GM23248 (cell line): ENCODE data around the gene LRRC8E. TPM values are rescaled to one million over a fixed set of nuclear protein-coding genes. Genes with fewer than 3 reads are reported as not detected.

Experiments
- DNase-seq: peaks from one replicate; pipeline ENCODE4 v3.0.0-alpha.2; 2015
- H2AFZ ChIP-seq: fragments of 200-600 bp; sonication (generic); 2 replicates; pipeline ENCODE4 v1.6.1; 2016; ENCODE audit warnings: antibody characterized with exemption
- H3F3A ChIP-seq: fragments of 200-600 bp; sonication (generic); 2 replicates; pipeline ENCODE4 v1.6.1; 2016; ENCODE audit warnings: mild to moderate bottlenecking, antibody characterized with exemption, mixed run types; ENCODE audit not compliant: insufficient read depth
- H3K27ac ChIP-seq: fragments of 200-600 bp; sonication (generic); 2 replicates; pipeline ENCODE4 v1.5.1; 2016; ENCODE audit warnings: mild to moderate bottlenecking
- H3K27me3 ChIP-seq: fragments of 200-600 bp; sonication (generic); replicated peaks from 2 replicates; pipeline ENCODE4 v1.6.1; 2016; ENCODE audit warnings: mild to moderate bottlenecking; ENCODE audit not compliant: insufficient read depth
- H3K36me3 ChIP-seq: fragments of 200-600 bp; sonication (generic); 2 replicates; pipeline ENCODE4 v1.6.1; 2016; ENCODE audit warnings: low read depth, mild to moderate bottlenecking
- H3K4me1 ChIP-seq: fragments of 200-600 bp; sonication (generic); 2 replicates; pipeline ENCODE4 v1.6.1; 2016; ENCODE audit warnings: mild to moderate bottlenecking; ENCODE audit not compliant: insufficient read depth
- H3K4me2 ChIP-seq: fragments of 200-600 bp; sonication (generic); one replicate; pipeline ENCODE4 v1.6.1; 2016; ENCODE audit warnings: mild to moderate bottlenecking; ENCODE audit not compliant: unreplicated experiment
- H3K4me3 ChIP-seq: fragments of 200-600 bp; sonication (generic); 2 replicates; pipeline ENCODE4 v1.5.1; 2016; ENCODE audit warnings: mild to moderate bottlenecking
- H3K79me2 ChIP-seq: fragments of 200-600 bp; sonication (generic); 2 replicates; pipeline ENCODE4 v1.6.1; 2016; ENCODE audit warnings: mild to moderate bottlenecking; ENCODE audit not compliant: insufficient read depth
- H3K9ac ChIP-seq: fragments of 200-600 bp; sonication (generic); 2 replicates; pipeline ENCODE4 v1.6.1; 2016; ENCODE audit warnings: mild to moderate bottlenecking
- H3K9me2 ChIP-seq: fragments of 200-600 bp; sonication (generic); 2 replicates; pipeline ENCODE4 v1.6.1; 2016; ENCODE audit warnings: mixed run types, mild to moderate bottlenecking, moderate library complexity; ENCODE audit not compliant: insufficient read depth
- H3K9me3 ChIP-seq: fragments of 200-600 bp; sonication (generic); one replicate; pipeline ENCODE4 v1.6.1; 2017; ENCODE audit warnings: low read depth
- H4K20me1 ChIP-seq: fragments of 200-600 bp; sonication (generic); 2 replicates; pipeline ENCODE4 v1.6.0; 2016; ENCODE audit not compliant: insufficient read depth
- EZH2 ChIP-seq: fragments of 200-600 bp; sonication (generic); IDR thresholded peaks from 2 replicates; pipeline ENCODE4 v1.6.1; 2018; ENCODE audit warnings: antibody characterized with exemption, mild to moderate bottlenecking; ENCODE audit not compliant: insufficient read depth, poor library complexity, severe bottlenecking
- EZH2phosphoT487 ChIP-seq: fragments of 200-600 bp; sonication (generic); IDR thresholded peaks from 2 replicates; pipeline ENCODE4 v1.6.1; 2018; ENCODE audit warnings: antibody characterized with exemption, moderate library complexity, mild to moderate bottlenecking, low read depth; ENCODE audit not compliant: insufficient read depth
- WGBS, 2 experiments: methylation state at CpG; one replicate each; pipeline ENCODE4 v1.1.6; 2015 to 2017; ENCODE audit warnings: low lambda C conversion rate in 2 of 2, low coverage in 1 of 2; ENCODE audit errors: missing lambda C conversion rate in 2 of 2; 5-methylcytosine and 5-hydroxymethylcytosine counted together
- in situ Hi-C: fragments of 300-500 bp; cut with MboI; formaldehyde crosslinking; loops from 2 replicates; pipeline ENCODE4 v1.15.0; 2020
- polyA plus RNA-seq: library from polyadenylated mRNA; unstranded; fragments of >200 nt; fragmentation: Nextera tagmentation; extraction: Ambion mirVana; gene quantifications from 2 replicates; pipeline ENCODE4 v1.2.1, GENCODE V29; 2016
- total RNA-seq: library from RNA; depleted of rRNA; stranded (reverse); fragments of >200 nt; shearing (Covaris generic); gene quantifications from 2 replicates; pipeline ENCODE4 v1.2.3, GENCODE V29; 2014; rRNA removed

The LRRC8E gene
- total RNA-seq: 3.5 and 3.6 TPM in 2 replicates
- polyA plus RNA-seq: 3.7 and 4.0 TPM in 2 replicates

DNA sequence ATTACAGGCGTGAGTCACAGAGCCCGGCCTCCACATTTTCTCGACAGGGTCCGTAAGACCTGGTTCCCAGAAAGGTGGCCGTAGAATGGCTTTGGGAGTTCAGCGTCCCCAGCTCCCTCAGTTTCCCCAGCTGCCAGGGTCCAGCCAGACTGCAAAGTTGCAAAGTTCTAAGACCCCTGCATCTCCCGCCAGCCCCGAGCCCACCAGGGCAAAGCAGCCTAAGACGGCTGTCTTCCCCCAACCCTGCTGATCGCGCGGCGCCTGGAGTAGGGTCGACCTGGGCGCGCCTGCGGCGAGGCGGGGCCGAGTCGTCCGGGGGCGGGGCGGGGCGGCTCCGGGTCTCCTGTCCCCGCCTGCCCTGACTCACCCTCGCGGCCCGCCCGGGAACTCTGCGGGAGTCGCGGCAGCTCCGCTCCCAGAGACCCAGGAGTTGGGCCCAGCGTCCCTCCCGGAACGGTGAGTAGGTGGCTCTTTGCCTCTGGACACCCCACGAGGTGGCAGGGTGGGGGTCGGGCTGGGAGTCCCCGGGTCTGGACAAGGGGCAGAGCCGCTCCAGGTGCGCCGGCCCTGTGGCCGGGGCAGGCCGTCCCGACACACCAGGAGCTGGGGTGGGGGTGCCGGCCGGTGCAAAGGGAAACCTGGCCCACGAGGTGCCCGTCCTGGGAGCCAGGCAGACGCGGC lies at the start of gene LRRC8E:
Gene LRRC8E (plus strand): TSS at position 366 of the 681 bp plus-strand sequence. CDS start 7,094 bp downstream, outside the sequence.
- in situ Hi-C loops: no loop called here
- H3K9me3 ChIP-seq: no peaks in the 10 kb centered on the region
- H3K9ac ChIP-seq: peak within 1 kb of the TSS; percentile 93
- peak within 1 kb of the TSS; percentile 93 for H3K4me2 ChIP-seq
- H3K4me1 ChIP-seq: no peaks in the 10 kb centered on the region
- no peaks in the 10 kb centered on the region for H3K79me2 ChIP-seq
- peak; percentile 88 for DNase-seq
- peak within 1 kb of the TSS; percentile 88 for H2AFZ ChIP-seq
- no peaks in the 10 kb centered on the region for H3F3A ChIP-seq
- H3K27me3 ChIP-seq: no peaks in the 10 kb centered on the region
- whole genome bisulfite sequencing, 2 experiments: 4% methylated on average over 36 to 53 of the region's 53 CpGs
- H4K20me1 ChIP-seq: no peaks in the 10 kb centered on the region
- H3K9me2 ChIP-seq: no peaks in the 10 kb centered on the region
- no peaks in the 10 kb centered on the region for H3K36me3 ChIP-seq
- TF ChIP-seq EZH2: no peak
- no peak for TF ChIP-seq EZH2phosphoT487
- peak within 1 kb of the TSS; percentile 88 for H3K4me3 ChIP-seq
- no peak within 1 kb of the TSS for H3K27ac ChIP-seq

DNA sequence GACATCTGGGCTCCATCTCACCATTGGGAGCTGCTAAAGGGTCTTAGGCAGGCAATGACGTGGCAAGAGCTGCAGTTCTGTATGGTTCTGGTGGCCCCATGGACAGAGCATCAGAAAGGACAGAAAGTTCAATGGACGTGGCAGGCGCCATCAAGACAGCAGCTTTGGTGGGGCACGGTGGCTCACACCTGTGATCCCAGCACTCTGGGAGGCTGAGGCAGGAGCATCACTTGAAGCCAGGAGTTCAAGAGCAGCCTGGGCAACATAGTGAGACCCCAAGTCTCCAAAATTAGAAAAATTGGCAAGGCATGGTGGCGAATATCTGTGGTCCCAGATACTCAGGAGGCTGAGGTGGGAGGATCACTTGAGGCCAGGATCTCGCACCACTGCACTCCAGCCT lies 48.8 kb upstream of the LRRC8E start:
- Histone ChIP-seq H3K9me2 (no peaks in the 10 kb centered on the region), H3K4me3 (no peak overlapping the region), H3K27me3 (no peaks in the 10 kb centered on the region), H3K4me1 (no peaks in the 10 kb centered on the region), H3K9ac (no peak overlapping the region), H3K27ac (no peak overlapping the region), H3F3A (no peaks in the 10 kb centered on the region), H4K20me1 (no peaks in the 10 kb centered on the region), H3K79me2 (0 out of 2 replicates have a peak, but pooled peaks cover 11% of the 10 kb centered on the region), H3K36me3 (no peaks in the 10 kb centered on the region), H3K9me3 (no peaks in the 10 kb centered on the region), H2AFZ (no peak overlapping the region), H3K4me2 (no peak overlapping the region)
- WGBS, 2 experiments: 86 to 93% methylated on average over 6 of the region's 6 CpGs
- in situ Hi-C loops: no loop called here
- DNase-seq: no peak
- TF ChIP-seq EZH2phosphoT487: no peak
- no peak for TF ChIP-seq EZH2

DNA sequence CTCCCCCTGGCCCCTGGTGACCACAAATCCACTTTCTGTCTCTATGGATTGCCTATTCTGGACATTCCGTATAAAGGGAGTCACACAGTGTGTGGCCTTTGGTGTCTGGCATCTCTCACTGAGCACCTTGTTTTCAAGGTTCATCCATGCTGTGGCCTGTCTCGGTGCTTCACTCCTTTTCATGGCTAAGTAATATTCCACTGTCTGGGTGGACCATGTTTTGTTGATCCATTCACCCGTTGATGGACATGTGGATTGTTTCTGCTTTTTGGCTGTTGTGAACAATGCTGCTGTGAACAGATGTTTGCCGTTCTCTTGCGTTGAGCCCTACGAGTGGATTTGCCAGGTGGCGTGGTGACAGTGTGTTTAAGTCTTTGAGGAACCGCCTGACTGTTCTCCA lies 47.7 kb upstream of the LRRC8E start:
- H3K27me3 ChIP-seq: no peaks in the 10 kb centered on the region
- no peaks in the 10 kb centered on the region for H3K36me3 ChIP-seq
- no peaks in the 10 kb centered on the region for H3K9me3 ChIP-seq
- no peak for DNase-seq
- H3K27ac ChIP-seq: no peak overlapping the region
- H2AFZ ChIP-seq: no peak overlapping the region
- no peaks in the 10 kb centered on the region for H4K20me1 ChIP-seq
- H3K4me3 ChIP-seq: no peak overlapping the region
- H3K9ac ChIP-seq: no peak overlapping the region
- H3K4me1 ChIP-seq: no peaks in the 10 kb centered on the region
- H3F3A ChIP-seq: no peaks in the 10 kb centered on the region
- WGBS, 2 experiments: 82 to 84% methylated on average over 8 of the region's 8 CpGs
- TF ChIP-seq EZH2: no peak
- TF ChIP-seq EZH2phosphoT487: no peak
- H3K9me2 ChIP-seq: no peaks in the 10 kb centered on the region
- in situ Hi-C loops: no loop called here
- no peak overlapping the region for H3K4me2 ChIP-seq
- 0 out of 2 replicates have a peak, but pooled peaks cover 6% of the 10 kb centered on the region for H3K79me2 ChIP-seq

DNA sequence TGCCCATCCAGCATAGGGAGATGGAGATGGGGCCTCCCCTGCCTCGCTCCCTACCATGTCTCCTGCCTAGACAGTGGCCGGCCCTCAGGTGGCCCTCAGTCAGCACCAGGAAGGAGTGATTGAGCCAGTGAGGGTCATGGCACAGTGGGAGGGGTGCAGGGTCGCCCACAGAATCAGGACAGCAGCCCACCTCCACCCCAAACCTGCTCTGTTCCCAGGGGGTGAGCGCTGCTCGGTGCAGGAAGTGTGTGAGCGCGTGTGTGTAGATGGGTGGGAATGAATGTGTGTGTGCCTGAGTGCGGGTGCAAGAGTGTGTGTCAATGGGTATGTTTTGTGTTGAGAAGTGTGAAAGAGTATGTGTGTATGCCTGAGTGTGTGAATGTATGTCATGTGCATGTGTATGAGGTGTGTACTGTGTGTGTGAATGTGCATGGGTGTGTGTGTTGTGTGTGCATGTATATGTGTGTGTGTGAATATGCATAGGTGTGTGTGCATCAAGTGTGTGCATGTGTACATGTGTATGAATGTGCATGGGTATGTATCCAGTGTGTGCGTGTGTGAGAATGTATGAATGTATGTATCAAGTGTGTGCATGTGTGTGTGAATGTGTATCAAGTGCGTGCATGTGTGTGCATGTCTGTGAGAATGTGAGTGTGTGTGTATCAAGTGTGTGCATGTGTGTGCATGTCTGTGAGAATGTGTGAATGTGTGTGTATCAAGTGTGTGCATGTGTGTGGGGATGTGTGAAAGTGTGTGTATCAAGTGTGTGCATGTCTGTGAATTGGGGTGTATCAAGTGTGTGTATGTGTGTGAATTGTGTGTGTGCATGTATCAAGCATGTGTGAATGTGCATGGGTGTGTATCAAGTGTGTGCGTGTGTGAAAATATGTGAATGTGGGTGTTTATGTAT lies 46.3 kb upstream of the LRRC8E start:
- H3F3A ChIP-seq: no peaks in the 10 kb centered on the region
- in situ Hi-C loops: no loop called here
- 91 to 93% methylated on average over 11 of the region's 11 CpGs for WGBS, 2 experiments

More for the DNA sequence above, 46.3 kb upstream of the LRRC8E start:
- Histone ChIP-seq H3K9ac (no peak overlapping the region), H2AFZ (no peak overlapping the region), H3K27me3 (no peaks in the 10 kb centered on the region), H3K4me1 (no peaks in the 10 kb centered on the region), H3K4me3 (no peak overlapping the region), H3K9me3 (no peaks in the 10 kb centered on the region), H3K27ac (no peak overlapping the region), H3K9me2 (no peaks in the 10 kb centered on the region), H3K36me3 (no peaks in the 10 kb centered on the region), H3K79me2 (0 out of 2 replicates have a peak, but pooled peaks cover 6% of the 10 kb centered on the region), H4K20me1 (no peaks in the 10 kb centered on the region), H3K4me2 (no peak overlapping the region)
- DNase-seq: no peak
- TF ChIP-seq EZH2phosphoT487: no peak
- TF ChIP-seq EZH2: no peak
